SK-N-SH treated with all-trans-retinoic acid at 6 μM for 48 hours (cell line): ENCODE measurements around the gene VOPP1.

Experiments
- PATZ1 ChIP-seq: fragments of 250-450 bp; sonication (Bioruptor Pico); IDR thresholded peaks from 2 replicates; pipeline ENCODE4 v1.8.0; 2020; ENCODE audit warnings: mild to moderate bottlenecking, moderate library complexity, borderline replicate concordance
- SNAI2 ChIP-seq: fragments of 250-450 bp; sonication (Bioruptor Pico); IDR thresholded peaks from 2 replicates; pipeline ENCODE4 v1.5.0; 2020; ENCODE audit warnings: mild to moderate bottlenecking, moderate library complexity
- ZNF565 ChIP-seq: fragments of 450-650 bp; formaldehyde crosslinking; conservative IDR thresholded peaks from 2 replicates; pipeline ENCODE4 v1.5.0; 2020; ENCODE audit warnings: low read depth, mild to moderate bottlenecking, moderate library complexity

DNA sequence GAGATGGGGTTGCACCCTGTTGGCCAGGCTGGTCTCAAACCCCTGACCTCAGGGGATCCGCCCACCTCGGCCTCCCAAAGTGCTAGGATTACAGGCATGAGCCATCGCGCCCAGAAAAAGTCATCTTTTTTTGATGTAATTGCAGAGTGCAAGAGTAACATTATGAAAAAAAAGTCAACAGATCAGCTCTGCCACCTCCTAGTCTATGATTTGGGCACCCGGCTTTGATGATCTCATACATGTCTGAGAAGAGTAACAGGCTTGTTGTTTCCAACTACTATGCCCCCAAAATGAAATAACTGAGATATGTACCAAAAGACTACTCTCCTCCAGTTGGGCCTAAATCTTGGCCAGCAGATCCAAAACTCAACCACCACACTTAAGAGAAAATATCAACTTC, 40.8 kb downstream of the VOPP1 start:
- TF ChIP-seq ZNF565 (CRISPR knock-in tag): no peak
- no peak for TF ChIP-seq PATZ1 (CRISPR knock-in tag)
- no peak for TF ChIP-seq SNAI2
